CD4-positive, alpha-beta T cell (primary cell): Measurements from ENCODE around the gene C19orf25. TPM values are rescaled to one million over a fixed set of nuclear protein-coding genes. Genes with fewer than 3 reads are reported as not detected.

ENCODE experiments used
- ATAC-seq: fragments of 200-7000 bp; cut with Tn5 transposase; one replicate; pipeline ENCODE4 v1.10.0; 2022; ENCODE audit warnings: mild to moderate bottlenecking; ENCODE audit not compliant: poor library complexity
- CTCF ChIA-PET: fragments of 350-600 bp; sonication (Branson Sonifier 250); formaldehyde crosslinking; loops from one replicate; lab custom pipeline; 2021; ENCODE audit warnings: antibody characterized with exemption, inconsistent platforms; lab: Charles Lee
- POLR2A ChIA-PET: fragments of 350-600 bp; sonication (Branson Sonifier 250); formaldehyde crosslinking; loops from one replicate; lab custom pipeline; 2021; ENCODE audit warnings: antibody characterized with exemption, inconsistent platforms; lab: Charles Lee
- DNase-seq, 14 experiments: peaks; one replicate each; pipeline ENCODE4 v3.0.0-alpha.2; 2013 to 2020; ENCODE audit warnings: mixed read lengths in 2 of 14
- H3K27ac ChIP-seq, 2 donors: one replicate each; pipeline versions ENCODE4 v1.5.1 to v1.7.0; 2013; ENCODE audit warnings: low read length in 2 of 2, low read depth in 1 of 2, mild to moderate bottlenecking in 1 of 2
- H3K27me3 ChIP-seq, 2 experiments: 1 replicate in 1 of 2; 2 replicates in 1 of 2; pipeline versions ENCODE4 v1.6.1 to v1.7.0; 2013; ENCODE audit warnings: low read length in 2 of 2, control low read depth in 1 of 2, mild to moderate bottlenecking in 1 of 2, moderate library complexity in 1 of 2; ENCODE audit not compliant: insufficient read depth in 2 of 2, control insufficient read depth in 1 of 2
- H3K36me3 ChIP-seq: one replicate; pipeline ENCODE4 v1.6.1; 2013; ENCODE audit warnings: low read length, control low read depth; ENCODE audit not compliant: insufficient read depth
- H3K4me1 ChIP-seq: one replicate; pipeline ENCODE4 v1.6.1; 2013; ENCODE audit warnings: low read length, control low read depth; ENCODE audit not compliant: insufficient read depth
- H3K4me3 ChIP-seq: one replicate; pipeline ENCODE4 v1.5.1; 2013; ENCODE audit warnings: mild to moderate bottlenecking, low read length, moderate library complexity
- H3K9me3 ChIP-seq, 2 experiments: 1 replicate in 1 of 2; 2 replicates in 1 of 2; pipeline versions ENCODE4 v1.6.1 to v1.7.0; 2013; ENCODE audit warnings: low read length in 2 of 2, mild to moderate bottlenecking in 2 of 2, control low read depth in 1 of 2, moderate library complexity in 1 of 2; ENCODE audit not compliant: control insufficient read depth in 1 of 2, insufficient read depth in 1 of 2
- H3K27ac Mint-ChIP-seq: one replicate; pipeline ENCODE4 v1.8.0; 2020; ENCODE audit warnings: mixed read lengths
- H3K27me3 Mint-ChIP-seq: one replicate; pipeline ENCODE4 v1.8.0; 2021; ENCODE audit warnings: mixed read lengths
- H3K36me3 Mint-ChIP-seq: one replicate; pipeline ENCODE4 v1.8.0; 2021; ENCODE audit warnings: low read depth, mixed read lengths
- H3K4me1 Mint-ChIP-seq: one replicate; pipeline ENCODE4 v1.8.0; 2021; ENCODE audit warnings: low read depth, mixed read lengths
- H3K4me3 Mint-ChIP-seq: one replicate; pipeline ENCODE4 v1.8.0; 2020; ENCODE audit warnings: mild to moderate bottlenecking, mixed read lengths
- H3K9me3 Mint-ChIP-seq: one replicate; pipeline ENCODE4 v1.8.0; 2020; ENCODE audit warnings: mixed read lengths
- intact Hi-C, 2 experiments: fragments of 100-400 bp; cut with DNase I in 1 of 2; cut with micrococcal nuclease in 1 of 2; formaldehyde crosslinking; loops; one replicate each; pipeline versions ENCODE4 v1.15.1 to v1.9.0; 2023 to 2025; cut with DNase I, micrococcal nuclease
- total RNA-seq, 174 experiments: library from RNA in 2 of 174; stranded (reverse) in 2 of 174; gene quantifications; one replicate each; pipeline ENCODE4 v1.2.3 and lab custom pipeline; 2021 to 2026
- TF ChIP-seq, protein P1 (sequence below): fragments of 200-600 bp; IDR thresholded peaks from one replicate; pipeline ENCODE4 v1.8.0; 2022; ENCODE audit warnings: antibody characterized with exemption, mild to moderate bottlenecking

Gene C19orf25
- total RNA-seq, 2 experiments from 2014 or later = 14.9 to 15.8 TPM

- intact Hi-C loops = no loop called here
- H3K27ac ChIP-seq = no peak overlapping the region
- H3K27me3 Mint-ChIP-seq = peaks cover 56% of the 10 kb centered on the region
- no peaks in the 10 kb centered on the region for H3K36me3 Mint-ChIP-seq
- no peak for DNase-seq
- H3K9me3 Mint-ChIP-seq = no peaks in the 10 kb centered on the region
- no peak overlapping the region for H3K4me3 Mint-ChIP-seq
- H3K27ac Mint-ChIP-seq = no peak overlapping the region
- H3K27me3 ChIP-seq = peaks cover 47 to 62% of the 10 kb centered on the region in 2 experiments
- TF ChIP-seq, protein P1, sequence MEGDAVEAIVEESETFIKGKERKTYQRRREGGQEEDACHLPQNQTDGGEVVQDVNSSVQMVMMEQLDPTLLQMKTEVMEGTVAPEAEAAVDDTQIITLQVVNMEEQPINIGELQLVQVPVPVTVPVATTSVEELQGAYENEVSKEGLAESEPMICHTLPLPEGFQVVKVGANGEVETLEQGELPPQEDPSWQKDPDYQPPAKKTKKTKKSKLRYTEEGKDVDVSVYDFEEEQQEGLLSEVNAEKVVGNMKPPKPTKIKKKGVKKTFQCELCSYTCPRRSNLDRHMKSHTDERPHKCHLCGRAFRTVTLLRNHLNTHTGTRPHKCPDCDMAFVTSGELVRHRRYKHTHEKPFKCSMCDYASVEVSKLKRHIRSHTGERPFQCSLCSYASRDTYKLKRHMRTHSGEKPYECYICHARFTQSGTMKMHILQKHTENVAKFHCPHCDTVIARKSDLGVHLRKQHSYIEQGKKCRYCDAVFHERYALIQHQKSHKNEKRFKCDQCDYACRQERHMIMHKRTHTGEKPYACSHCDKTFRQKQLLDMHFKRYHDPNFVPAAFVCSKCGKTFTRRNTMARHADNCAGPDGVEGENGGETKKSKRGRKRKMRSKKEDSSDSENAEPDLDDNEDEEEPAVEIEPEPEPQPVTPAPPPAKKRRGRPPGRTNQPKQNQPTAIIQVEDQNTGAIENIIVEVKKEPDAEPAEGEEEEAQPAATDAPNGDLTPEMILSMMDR = no peak
- no peak for ATAC-seq
- no peak overlapping the region for H3K4me3 ChIP-seq
- peaks cover 28% of the 10 kb centered on the region for H3K4me1 ChIP-seq
- H3K4me1 Mint-ChIP-seq = peaks cover 22% of the 10 kb centered on the region
- no peaks in the 10 kb centered on the region for H3K36me3 ChIP-seq
- CTCF ChIA-PET = interaction anchor here (1.0 to 1.6 kb wide), 2 partner anchors 9 to 11 kb away, joined by 3 to 4 read pairs; no protein-coding TSS in a partner anchor
- peaks cover 0 to 37% of the 10 kb centered on the region in 2 experiments for H3K9me3 ChIP-seq
- POLR2A ChIA-PET = interaction anchor here (0.6 to 2.3 kb wide), 5 partner anchors 11 to 187 kb away, joined by 3 to 12 read pairs (median 4); partner anchors contain the start of gene CIRBP
These were observed 22.7 kb downstream of the C19orf25 start for GRCh38 chr19:1456121-1456900.

DNA sequence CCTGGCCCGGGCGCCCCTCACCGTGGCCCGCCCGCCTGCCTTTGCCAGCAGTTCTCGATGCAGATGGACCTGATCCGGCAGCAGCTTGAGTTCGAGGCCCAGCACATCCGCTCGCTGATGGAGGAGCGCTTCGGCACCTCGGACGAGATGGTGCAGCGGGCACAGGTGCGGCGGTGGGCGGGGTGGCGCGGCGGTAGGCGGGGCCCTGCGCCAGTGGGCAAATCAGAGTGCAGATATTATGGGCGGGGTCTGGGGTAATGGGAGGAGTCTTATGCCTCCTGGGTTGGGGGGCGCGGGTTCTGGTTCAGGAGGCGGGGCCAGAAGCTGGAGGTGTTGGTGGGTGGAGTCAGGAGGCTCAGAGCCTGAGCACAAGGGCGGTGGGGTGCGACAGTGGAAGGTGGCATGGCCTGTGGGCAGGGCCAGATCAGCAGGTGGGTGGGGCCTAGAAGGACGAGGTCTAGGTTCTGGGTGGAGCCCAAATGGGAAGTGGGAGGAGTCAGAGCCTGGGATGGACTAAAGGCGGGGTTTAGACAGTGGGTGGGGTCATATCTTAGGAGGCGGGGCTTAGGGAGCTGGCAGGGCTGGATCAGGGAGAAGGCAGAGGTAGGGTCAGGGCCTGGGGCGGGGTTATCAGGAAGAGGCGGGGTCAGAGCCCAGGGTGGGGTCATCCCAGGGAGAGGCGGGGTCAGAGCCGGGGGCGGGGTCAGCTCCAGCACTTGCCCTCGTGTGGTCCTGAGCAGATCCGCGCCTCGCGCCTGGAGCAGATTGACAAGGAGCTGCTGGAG is 23.5 kb downstream of the C19orf25 start:
- ATAC-seq = peak; percentile 79
- POLR2A ChIA-PET = interaction anchor here (0.6 to 2.3 kb wide), 5 partner anchors 10 to 186 kb away, joined by 3 to 12 read pairs (median 4); partner anchors contain the start of gene CIRBP

GRCh38 chr19:1455002-1455335 is 24.0 kb downstream of the C19orf25 start:
- intact Hi-C loops = no loop called here
- Mint-ChIP-seq H3K27me3 (peaks cover 68% of the 10 kb centered on the region), H3K36me3 (no peaks in the 10 kb centered on the region), H3K27ac (no peak overlapping the region), H3K4me3 (no peak overlapping the region), H3K9me3 (no peaks in the 10 kb centered on the region), H3K4me1 (peaks cover 30% of the 10 kb centered on the region)
- Histone ChIP-seq H3K27me3 (peaks cover 59 to 75% of the 10 kb centered on the region in 2 experiments), H3K4me1 (peaks cover 33% of the 10 kb centered on the region), H3K9me3 (peaks cover 0 to 43% of the 10 kb centered on the region in 2 experiments), H3K36me3 (no peaks in the 10 kb centered on the region), H3K27ac (no peak overlapping the region), H3K4me3 (no peak overlapping the region)
- DNase-seq (no peak), ATAC-seq (peak; percentile 9)
- TF ChIP-seq, protein P1 = no peak
- ChIA-PET CTCF (interaction anchor here (0.8 to 1.6 kb wide), 2 partner anchors 10 to 11 kb away, joined by 4 read pairs; no protein-coding TSS in a partner anchor), POLR2A (interaction anchor here (0.6 to 2.3 kb wide), 3 partner anchors 10 to 830 kb away, joined by 3 to 12 read pairs (median 7); no protein-coding TSS in a partner anchor)

More for the DNA sequence above, 23.5 kb downstream of the C19orf25 start:
- CTCF ChIA-PET = interaction anchor here (0.8 to 1.6 kb wide), 2 partner anchors 10 kb away, joined by 4 read pairs; no protein-coding TSS in a partner anchor
- Histone ChIP-seq H3K4me1 (peaks cover 28% of the 10 kb centered on the region), H3K27ac (no peak overlapping the region), H3K36me3 (no peaks in the 10 kb centered on the region), H3K4me3 (no peak overlapping the region), H3K9me3 (peaks cover 0 to 39% of the 10 kb centered on the region in 2 experiments), H3K27me3 (peaks cover 55 to 70% of the 10 kb centered on the region in 2 experiments)
- Mint-ChIP-seq H3K36me3 (no peaks in the 10 kb centered on the region), H3K9me3 (no peaks in the 10 kb centered on the region), H3K27ac (no peak overlapping the region), H3K4me1 (peaks cover 27% of the 10 kb centered on the region), H3K27me3 (peaks cover 64% of the 10 kb centered on the region), H3K4me3 (no peak overlapping the region)
- TF ChIP-seq, protein P1 = no peak
- peak in 11 of 14 experiments; percentile 24 to 82 (median 45) for DNase-seq
- intact Hi-C loops = no loop called here
